Osteocyte (in vitro differentiated cells): ENCODE results near the gene ENKD1. TPM values are rescaled to one million over a fixed set of nuclear protein-coding genes. Genes with fewer than 3 reads are reported as not detected.

Experiments
- DNase-seq: peaks from one replicate; pipeline ENCODE4 v3.0.0; 2021; ENCODE audit warnings: mixed read lengths; ENCODE audit not compliant: unreplicated experiment; ENCODE audit errors: extremely low spot score
- H3K27ac Mint-ChIP-seq: one replicate; pipeline ENCODE4 v1.8.0; 2021; ENCODE audit warnings: mild to moderate bottlenecking, mixed read lengths; ENCODE audit not compliant: unreplicated experiment
- H3K27me3 Mint-ChIP-seq: one replicate; pipeline ENCODE4 v1.8.0; 2021; ENCODE audit warnings: mixed read lengths; ENCODE audit not compliant: unreplicated experiment
- H3K36me3 Mint-ChIP-seq: one replicate; pipeline ENCODE4 v1.8.0; 2021; ENCODE audit warnings: mixed read lengths; ENCODE audit not compliant: unreplicated experiment
- H3K4me1 Mint-ChIP-seq: one replicate; pipeline ENCODE4 v1.8.0; 2021; ENCODE audit warnings: mixed read lengths; ENCODE audit not compliant: unreplicated experiment
- H3K4me3 Mint-ChIP-seq: one replicate; pipeline ENCODE4 v1.8.0; 2021; ENCODE audit warnings: mild to moderate bottlenecking, moderate library complexity, mixed read lengths; ENCODE audit not compliant: unreplicated experiment
- H3K9me3 Mint-ChIP-seq: one replicate; pipeline ENCODE4 v1.8.0; 2021; ENCODE audit warnings: mixed read lengths; ENCODE audit not compliant: unreplicated experiment
- CTCF ChIP-seq: fragments of 200-600 bp; sonication (generic); IDR thresholded peaks from 2 replicates; pipeline ENCODE4 v1.5.0; 2021; ENCODE audit warnings: antibody characterized with exemption, mild to moderate bottlenecking, moderate library complexity
- total RNA-seq: library from RNA; stranded (reverse); gene quantifications from 2 replicates; pipeline ENCODE4 v1.2.1, GENCODE V29; 2021

The ENKD1 gene
- total RNA-seq, 1 donor from 2014 or later = 11.7 TPM

- DNase-seq = no peak
- Mint-ChIP-seq H3K27ac (no peak overlapping the region), H3K4me3 (no peak overlapping the region), H3K36me3 (peaks cover 6% of the 10 kb centered on the region), H3K27me3 (no peaks in the 10 kb centered on the region), H3K9me3 (no peaks in the 10 kb centered on the region), H3K4me1 (peaks cover 37% of the 10 kb centered on the region)
- TF ChIP-seq CTCF = peak; percentile 30
Observed at GRCh38 chr16:67663151-67663876, 3.2 kb downstream of the ENKD1 start.

- Mint-ChIP-seq H3K4me3 (no peak overlapping the region), H3K4me1 (peaks cover 34% of the 10 kb centered on the region), H3K27me3 (no peaks in the 10 kb centered on the region), H3K9me3 (no peaks in the 10 kb centered on the region), H3K27ac (no peak overlapping the region), H3K36me3 (peaks cover 6% of the 10 kb centered on the region)
- DNase-seq = no peak
- TF ChIP-seq CTCF = no peak
Observed at GRCh38 chr16:67662653-67663010, 3.9 kb downstream of the ENKD1 start.

GRCh38 chr16:67661886-67662652 lies 4.5 kb downstream of the ENKD1 start:
- Mint-ChIP-seq H3K27ac (no peak overlapping the region), H3K4me3 (peak overlapping the region; percentile 87), H3K36me3 (peaks cover 6% of the 10 kb centered on the region), H3K9me3 (no peaks in the 10 kb centered on the region), H3K27me3 (no peaks in the 10 kb centered on the region), H3K4me1 (peaks cover 28% of the 10 kb centered on the region)
- peak; percentile 84 for DNase-seq
- TF ChIP-seq CTCF = no peak

GRCh38 chr16:67661101-67661761 lies 5.3 kb downstream of the ENKD1 start:
- no peaks in the 10 kb centered on the region for H3K9me3 Mint-ChIP-seq
- peak overlapping the region; percentile 89 for H3K27ac Mint-ChIP-seq
- no peak for TF ChIP-seq CTCF
- H3K4me3 Mint-ChIP-seq = peak overlapping the region; percentile 87
- DNase-seq = peak; percentile 83
- peaks cover 24% of the 10 kb centered on the region for H3K4me1 Mint-ChIP-seq
- no peaks in the 10 kb centered on the region for H3K27me3 Mint-ChIP-seq
- peaks cover 6% of the 10 kb centered on the region for H3K36me3 Mint-ChIP-seq

GRCh38 chr16:67660564-67661028 lies 6.0 kb downstream of the ENKD1 start, which contains the start of gene PARD6A:
Gene PARD6A, plus strand, starts transcription at chr16:67660960. Its CDS starts 79 bp downstream, at chr16:67661039.
- Mint-ChIP-seq H3K27me3 (no peaks in the 10 kb centered on the region), H3K4me3 (peak within 1 kb of the TSS; percentile 87), H3K9me3 (no peaks in the 10 kb centered on the region), H3K4me1 (peaks cover 20% of the 10 kb centered on the region), H3K27ac (peak within 1 kb of the TSS; percentile 97), H3K36me3 (peaks cover 6% of the 10 kb centered on the region)
- no peak for TF ChIP-seq CTCF
- DNase-seq = peak; percentile 97
